ENCODE data around the gene SMAD6. TPM values are rescaled to one million over a fixed set of nuclear protein-coding genes. Genes with fewer than 3 reads are reported as not detected.

SMAD6 gene
- total and polyA plus RNA-seq, 9 of the 15 experiments (the other 6 are each of a cell fraction or from before 2014, with no cell fraction given) = 0.10 to 15.5 (median 3.7) TPM

GRCh38 chr15:66661432-66662096, 40.5 kb upstream of the SMAD6 start (continued):
- TF ChIP-seq, protein P1, sequence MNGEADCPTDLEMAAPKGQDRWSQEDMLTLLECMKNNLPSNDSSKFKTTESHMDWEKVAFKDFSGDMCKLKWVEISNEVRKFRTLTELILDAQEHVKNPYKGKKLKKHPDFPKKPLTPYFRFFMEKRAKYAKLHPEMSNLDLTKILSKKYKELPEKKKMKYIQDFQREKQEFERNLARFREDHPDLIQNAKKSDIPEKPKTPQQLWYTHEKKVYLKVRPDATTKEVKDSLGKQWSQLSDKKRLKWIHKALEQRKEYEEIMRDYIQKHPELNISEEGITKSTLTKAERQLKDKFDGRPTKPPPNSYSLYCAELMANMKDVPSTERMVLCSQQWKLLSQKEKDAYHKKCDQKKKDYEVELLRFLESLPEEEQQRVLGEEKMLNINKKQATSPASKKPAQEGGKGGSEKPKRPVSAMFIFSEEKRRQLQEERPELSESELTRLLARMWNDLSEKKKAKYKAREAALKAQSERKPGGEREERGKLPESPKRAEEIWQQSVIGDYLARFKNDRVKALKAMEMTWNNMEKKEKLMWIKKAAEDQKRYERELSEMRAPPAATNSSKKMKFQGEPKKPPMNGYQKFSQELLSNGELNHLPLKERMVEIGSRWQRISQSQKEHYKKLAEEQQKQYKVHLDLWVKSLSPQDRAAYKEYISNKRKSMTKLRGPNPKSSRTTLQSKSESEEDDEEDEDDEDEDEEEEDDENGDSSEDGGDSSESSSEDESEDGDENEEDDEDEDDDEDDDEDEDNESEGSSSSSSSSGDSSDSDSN (IDR thresholded peaks at IDR 0.05; ENCODE audit: borderline replicate concordance in 1 of 2, low read depth in 2 of 2, low read length in 2 of 2) = peak in 1 of 2 experiments; percentile 86; a peak in 2 of 4 replicates
- no peak for TF ChIP-seq RBM14 (IDR thresholded peaks at IDR 0.05; ENCODE audit: borderline replicate concordance, insufficient read depth, low read depth, low read length)
- TF ChIP-seq HMBOX1 (IDR thresholded peaks at IDR 0.05) = no peak
- peak; percentile 51 for TF ChIP-seq CREB3 (tag; conservative IDR thresholded peaks at IDR 0.05; ENCODE audit: low read depth)
- peak; percentile 81 to 90 for TF ChIP-seq MAZ (CRISPR knock-in tag; conservative IDR thresholded peaks at IDR 0.05 in 1 of 2, IDR thresholded peaks at IDR 0.05 in 1 of 2)
- TF ChIP-seq TCF7 (IDR thresholded peaks at IDR 0.05; ENCODE audit: borderline replicate concordance) = no peak
- no peak for TF ChIP-seq YBX1 (IDR thresholded peaks at IDR 0.05)
- TF ChIP-seq HDAC6 (IDR thresholded peaks at IDR 0.05; ENCODE audit: low read depth, low read length) = no peak
- TF ChIP-seq POLR3A (IDR thresholded peaks at IDR 0.05; ENCODE audit: borderline replicate concordance, extremely low read depth, insufficient read depth, insufficient read length) = no peak
- peak; percentile 96 for TF ChIP-seq ETV5 (CRISPR knock-in tag; IDR thresholded peaks at IDR 0.05; ENCODE audit: low read depth)
- peak; percentile 65 for TF ChIP-seq ZNF41 (CRISPR knock-in tag; conservative IDR thresholded peaks at IDR 0.05)
- TF ChIP-seq, protein P2, sequence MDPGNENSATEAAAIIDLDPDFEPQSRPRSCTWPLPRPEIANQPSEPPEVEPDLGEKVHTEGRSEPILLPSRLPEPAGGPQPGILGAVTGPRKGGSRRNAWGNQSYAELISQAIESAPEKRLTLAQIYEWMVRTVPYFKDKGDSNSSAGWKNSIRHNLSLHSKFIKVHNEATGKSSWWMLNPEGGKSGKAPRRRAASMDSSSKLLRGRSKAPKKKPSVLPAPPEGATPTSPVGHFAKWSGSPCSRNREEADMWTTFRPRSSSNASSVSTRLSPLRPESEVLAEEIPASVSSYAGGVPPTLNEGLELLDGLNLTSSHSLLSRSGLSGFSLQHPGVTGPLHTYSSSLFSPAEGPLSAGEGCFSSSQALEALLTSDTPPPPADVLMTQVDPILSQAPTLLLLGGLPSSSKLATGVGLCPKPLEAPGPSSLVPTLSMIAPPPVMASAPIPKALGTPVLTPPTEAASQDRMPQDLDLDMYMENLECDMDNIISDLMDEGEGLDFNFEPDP (CRISPR knock-in tag; IDR thresholded peaks at IDR 0.05) = peak; percentile 35; the same call in 1 of the 2 replicates
- 0 out of 2 replicates have a peak, but pooled peaks have one; percentile 4 for TF ChIP-seq KLF16 (IDR thresholded peaks at IDR 0.05)
- no peak for TF ChIP-seq ZNF224 (CRISPR knock-in tag; IDR thresholded peaks at IDR 0.05)
- peak; percentile 52; the same call in 1 of the 2 replicates for TF ChIP-seq GABPB1 (CRISPR knock-in tag; IDR thresholded peaks at IDR 0.05)
- TF ChIP-seq ZNF253 (CRISPR knock-in tag; conservative IDR thresholded peaks at IDR 0.05) = 0 out of 2 replicates have a peak, but pooled peaks have one; percentile 15
- no peak for TF ChIP-seq KLF13 (tag; IDR thresholded peaks at IDR 0.05; ENCODE audit: borderline replicate concordance, low read depth)

Data from K562 (cell line).